ENCODE results near the gene SLC45A3. TPM values are rescaled to one million over a fixed set of nuclear protein-coding genes. Genes with fewer than 3 reads are reported as not detected.

Gene SLC45A3
- total and polyA plus RNA-seq, 2 of the 8 experiments (the other 6 are each of a cell fraction or from before 2014, with no cell fraction given), result 13.0 to 14.3 TPM

- TF ChIP-seq KDM1A (IDR thresholded peaks at IDR 0.05; ENCODE audit: borderline replicate concordance, low read length) (no peak), CTBP2 (IDR thresholded peaks at IDR 0.05; ENCODE audit: borderline replicate concordance, insufficient read depth, insufficient read length, low read length) (no peak)
These were observed 18.1 kb downstream of the SLC45A3 start (continued) for GRCh38 chr1:205662135-205662738.

Data from H1 (cell line).